ENCODE measurements around the gene GUCY1A2.
"Not testable (repeated sequence)": the region's sequence is repeated elsewhere in the genome, so short reads cannot be mapped to it uniquely, and the experiment has no call there.

The GUCY1A2 gene

GRCh38 chr11:107018219-107018901, at the start of gene GUCY1A2:
Gene GUCY1A2, minus strand, starts transcription at chr11:107018476. Its CDS starts 421 bp downstream, at chr11:107018055.
- no peak for DNase-seq

- DNase-seq = no peak
Observed at GRCh38 chr11:107054391-107054790, 36.1 kb upstream of the GUCY1A2 start.

GRCh38 chr11:107051332-107051731, 33.1 kb upstream of the GUCY1A2 start:
- not testable (repeated sequence) for DNase-seq

- DNase-seq = not testable (repeated sequence)
Observed at GRCh38 chr11:107050899-107051298, 32.6 kb upstream of the GUCY1A2 start.

GRCh38 chr11:107050121-107050520, 31.8 kb upstream of the GUCY1A2 start:
- DNase-seq = no peak

GRCh38 chr11:107044503-107044902, 26.2 kb upstream of the GUCY1A2 start:
- no peak for DNase-seq

- DNase-seq = no peak
Observed at GRCh38 chr11:107043242-107044006, 25.1 kb upstream of the GUCY1A2 start.

GRCh38 chr11:107042748-107043147, 24.5 kb upstream of the GUCY1A2 start:
- no peak for DNase-seq

GRCh38 chr11:107041088-107041444, 22.8 kb upstream of the GUCY1A2 start:
- no peak for DNase-seq

- DNase-seq = no peak
Observed at GRCh38 chr11:107040433-107041087, 22.3 kb upstream of the GUCY1A2 start.

GRCh38 chr11:107025673-107026072, 7.4 kb upstream of the GUCY1A2 start:
- DNase-seq = no peak

- no peak for DNase-seq
Observed at GRCh38 chr11:107020594-107020993, 2.3 kb upstream of the GUCY1A2 start.

- no peak for DNase-seq
Observed at GRCh38 chr11:107018902-107019493, 722 bp upstream of the GUCY1A2 start.

GRCh38 chr11:107017433-107018218, 650 bp downstream of the GUCY1A2 start:
- no peak for DNase-seq

- no peak for DNase-seq
Observed at GRCh38 chr11:107017104-107017432, 1.2 kb downstream of the GUCY1A2 start.

GRCh38 chr11:107014871-107015270, 3.4 kb downstream of the GUCY1A2 start:
- no peak for DNase-seq

- no peak for DNase-seq
Observed at GRCh38 chr11:107011977-107012376, 6.3 kb downstream of the GUCY1A2 start.

- no peak for DNase-seq
Observed at GRCh38 chr11:107009190-107009589, 9.1 kb downstream of the GUCY1A2 start.

GRCh38 chr11:107006076-107006833, 12.0 kb downstream of the GUCY1A2 start:
- no peak for DNase-seq

- DNase-seq = no peak
Observed at GRCh38 chr11:106999196-106999595, 19.1 kb downstream of the GUCY1A2 start.

- DNase-seq = no peak
Observed at GRCh38 chr11:106998916-106999188, 19.4 kb downstream of the GUCY1A2 start.

Data from GOT3 (cell line).